ENCODE results near the gene PRDM16.

PRDM16 gene

GRCh38 chr1:3465935-3466321 is 396.9 kb downstream of the PRDM16 start:
- no peak for DNase-seq (ENCODE audit: low read depth)
- no peak overlapping the region for H3K4me3 ChIP-seq (ENCODE audit: low read depth, low read length)
- no peak for TF ChIP-seq POLR2A (IDR thresholded peaks at IDR 0.05; ENCODE audit: extremely low read depth, insufficient read length)
- TF ChIP-seq MYC (IDR thresholded peaks at IDR 0.05; ENCODE audit: low read depth, low read length), result no peak
- TF ChIP-seq, protein P1, sequence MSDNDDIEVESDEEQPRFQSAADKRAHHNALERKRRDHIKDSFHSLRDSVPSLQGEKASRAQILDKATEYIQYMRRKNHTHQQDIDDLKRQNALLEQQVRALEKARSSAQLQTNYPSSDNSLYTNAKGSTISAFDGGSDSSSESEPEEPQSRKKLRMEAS (IDR thresholded peaks at IDR 0.05; ENCODE audit: low read depth, low read length), result no peak
- no peak for TF ChIP-seq CTCF (IDR thresholded peaks at IDR 0.05; ENCODE audit: low read depth, low read length)

GRCh38 chr1:3466366-3467075 is 397.5 kb downstream of the PRDM16 start:
- TF ChIP-seq POLR2A (IDR thresholded peaks at IDR 0.05; ENCODE audit: extremely low read depth, insufficient read length) (no peak), CTCF (IDR thresholded peaks at IDR 0.05; ENCODE audit: low read depth, low read length) (no peak), MYC (IDR thresholded peaks at IDR 0.05; ENCODE audit: low read depth, low read length) (no peak)
- TF ChIP-seq, protein P1 (IDR thresholded peaks at IDR 0.05; ENCODE audit: low read depth, low read length), result no peak
- no peak overlapping the region for H3K4me3 ChIP-seq (ENCODE audit: low read depth, low read length)
- DNase-seq (ENCODE audit: low read depth), result no peak

DNA sequence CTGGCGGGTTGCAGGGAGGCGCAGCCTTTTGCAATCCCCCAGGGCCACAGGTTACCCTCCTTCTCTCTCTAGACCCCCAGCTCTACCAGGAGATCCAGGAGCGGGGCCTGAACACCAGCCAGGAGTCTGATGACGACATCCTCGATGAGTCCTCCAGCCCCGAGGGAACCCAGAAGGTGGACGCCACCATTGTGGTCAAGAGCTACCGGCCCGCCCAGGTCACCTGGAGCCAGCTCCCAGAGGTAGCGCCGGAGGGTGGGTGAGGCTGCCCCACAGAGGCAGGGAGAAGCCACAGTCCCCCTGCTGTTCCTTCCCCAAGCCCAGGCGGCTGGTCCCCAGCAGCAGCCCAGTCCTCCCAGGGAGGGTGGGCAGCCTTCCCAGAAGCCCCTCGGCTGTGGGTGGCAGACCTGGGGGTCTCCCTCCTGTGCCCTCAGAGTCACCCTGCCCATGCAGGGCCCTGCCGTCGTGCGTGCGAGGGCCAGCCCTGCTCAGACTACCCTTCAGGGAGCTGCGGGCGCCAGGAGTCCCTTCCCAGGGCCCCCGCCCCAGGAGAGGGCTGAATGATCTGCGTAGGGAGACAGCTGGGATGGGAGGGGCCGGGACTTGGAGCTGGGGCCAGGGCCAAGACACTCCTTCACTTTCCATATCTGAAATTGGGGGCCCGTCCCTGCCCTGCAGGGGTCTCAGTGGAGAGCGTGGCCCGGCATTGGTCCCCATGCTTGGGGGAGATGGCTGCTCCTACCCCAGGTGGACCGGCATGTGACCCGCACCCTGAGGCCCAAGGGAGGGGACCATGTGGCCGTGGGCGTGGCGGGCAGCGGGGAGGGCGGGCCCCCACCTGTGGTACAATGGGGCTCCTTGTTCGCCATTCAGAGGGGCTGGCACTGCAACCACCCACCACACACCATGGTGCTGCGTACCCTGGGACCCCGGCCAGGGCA is 398.4 kb downstream of the PRDM16 start:
- no peak for DNase-seq (ENCODE audit: low read depth)
- no peak overlapping the region for H3K4me3 ChIP-seq (ENCODE audit: low read depth, low read length)
- TF ChIP-seq CTCF (IDR thresholded peaks at IDR 0.05; ENCODE audit: low read depth, low read length) (no peak), POLR2A (IDR thresholded peaks at IDR 0.05; ENCODE audit: extremely low read depth, insufficient read length) (no peak), MYC (IDR thresholded peaks at IDR 0.05; ENCODE audit: low read depth, low read length) (no peak)
- TF ChIP-seq, protein P1 (IDR thresholded peaks at IDR 0.05; ENCODE audit: low read depth, low read length), result no peak

DNA sequence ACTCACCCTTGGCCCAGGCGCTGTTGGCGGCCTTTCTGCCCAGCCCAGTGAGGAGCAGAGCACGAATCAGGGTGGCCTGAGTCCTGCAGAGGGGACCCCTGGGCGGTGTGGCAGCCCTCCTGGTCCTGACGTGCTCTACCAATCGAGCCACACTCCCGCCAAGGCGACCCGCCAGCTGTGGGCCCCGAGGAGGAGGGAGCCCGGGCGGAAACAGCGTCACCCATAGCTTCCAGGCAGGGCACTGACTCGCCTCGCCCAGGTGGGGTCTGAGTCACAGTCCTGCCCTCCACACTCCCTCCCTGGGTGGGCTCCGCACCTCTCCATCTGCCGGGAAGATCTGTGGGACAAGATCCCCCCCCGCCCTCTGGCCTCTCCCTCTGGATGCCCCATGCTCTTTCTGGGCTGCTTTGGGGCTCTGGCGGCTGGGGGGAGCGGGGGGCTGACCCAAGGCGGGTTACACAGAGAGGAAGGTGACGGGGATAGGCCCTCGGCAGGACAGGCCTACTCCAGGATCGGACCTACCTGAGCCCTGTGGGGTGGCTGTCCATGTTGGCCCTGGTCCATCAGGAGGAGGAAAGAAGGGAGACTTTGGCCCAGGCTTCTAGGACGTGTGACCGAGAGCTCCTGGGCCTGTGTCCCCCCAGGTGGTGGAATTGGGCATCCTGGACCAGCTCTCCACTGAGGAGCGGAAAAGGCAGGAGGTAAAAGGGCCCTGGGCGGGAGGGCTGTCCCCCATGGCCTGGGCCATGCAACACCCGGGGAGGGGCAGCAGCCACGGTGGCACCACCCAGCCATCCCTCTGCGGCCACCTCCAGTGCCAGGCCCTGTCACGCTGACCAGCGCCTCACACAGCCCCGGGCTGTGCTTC is 399.5 kb downstream of the PRDM16 start:
- DNase-seq (ENCODE audit: low read depth), result no peak
- TF ChIP-seq MYC (IDR thresholded peaks at IDR 0.05; ENCODE audit: low read depth, low read length) (no peak), CTCF (IDR thresholded peaks at IDR 0.05; ENCODE audit: low read depth, low read length) (no peak), POLR2A (IDR thresholded peaks at IDR 0.05; ENCODE audit: extremely low read depth, insufficient read length) (no peak)
- TF ChIP-seq, protein P1 (IDR thresholded peaks at IDR 0.05; ENCODE audit: low read depth, low read length), result no peak
- no peak overlapping the region for H3K4me3 ChIP-seq (ENCODE audit: low read depth, low read length)

DNA sequence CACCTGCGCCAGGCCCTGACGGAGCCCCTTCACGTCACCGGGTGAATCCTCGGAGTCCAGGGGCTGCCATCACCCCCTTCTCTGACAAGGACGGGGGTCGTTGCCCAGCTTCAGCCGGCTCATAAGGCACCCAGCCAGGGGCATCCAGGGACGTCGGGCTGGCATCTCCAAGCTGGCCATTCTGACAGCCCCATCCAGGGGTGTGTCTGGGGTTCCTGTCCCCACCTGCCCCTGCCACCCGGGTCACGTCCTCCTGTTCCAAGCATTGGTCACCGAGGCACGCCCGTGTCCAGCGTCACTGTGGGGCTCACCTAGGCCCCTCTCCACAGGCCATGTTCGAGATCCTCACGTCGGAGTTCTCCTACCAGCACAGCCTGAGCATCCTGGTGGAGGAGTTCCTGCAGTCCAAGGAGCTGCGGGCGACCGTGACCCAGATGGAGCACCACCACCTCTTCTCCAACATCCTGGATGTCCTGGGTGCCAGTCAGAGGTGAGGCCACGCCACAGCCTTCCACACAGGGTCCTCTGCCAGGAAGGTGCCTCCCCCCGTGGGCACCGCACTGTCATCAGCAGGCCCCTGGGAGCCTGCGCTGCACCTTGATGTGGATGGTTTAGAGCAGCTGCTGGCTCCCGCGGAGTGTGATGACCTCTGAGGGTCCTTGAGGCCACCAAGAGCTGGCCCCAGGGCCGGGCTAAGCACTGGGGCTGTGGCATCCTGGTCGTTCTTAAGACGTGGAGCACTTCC is 400.3 kb downstream of the PRDM16 start:
- TF ChIP-seq CTCF (IDR thresholded peaks at IDR 0.05; ENCODE audit: low read depth, low read length) (no peak), MYC (IDR thresholded peaks at IDR 0.05; ENCODE audit: low read depth, low read length) (no peak), POLR2A (IDR thresholded peaks at IDR 0.05; ENCODE audit: extremely low read depth, insufficient read length) (no peak)
- TF ChIP-seq, protein P1 (IDR thresholded peaks at IDR 0.05; ENCODE audit: low read depth, low read length), result no peak
- no peak overlapping the region for H3K4me3 ChIP-seq (ENCODE audit: low read depth, low read length)
- DNase-seq (ENCODE audit: low read depth), result no peak
